GM12875 (cell line): ENCODE results near the gene PDLIM7.

Experiments used
- H3K4me3 ChIP-seq: one replicate; pipeline ENCODE4 v1.5.1; 2011; ENCODE audit warnings: low read depth, low read length, control low read depth
- TF ChIP-seq, protein P1 (sequence below): IDR thresholded peaks from 2 replicates; pipeline ENCODE4 v1.5.1; 2011; ENCODE audit warnings: low read depth, mild to moderate bottlenecking, control low read depth, inconsistent platforms, low read length, moderate library complexity, borderline replicate concordance; ENCODE audit not compliant: insufficient read depth

Gene PDLIM7

DNA sequence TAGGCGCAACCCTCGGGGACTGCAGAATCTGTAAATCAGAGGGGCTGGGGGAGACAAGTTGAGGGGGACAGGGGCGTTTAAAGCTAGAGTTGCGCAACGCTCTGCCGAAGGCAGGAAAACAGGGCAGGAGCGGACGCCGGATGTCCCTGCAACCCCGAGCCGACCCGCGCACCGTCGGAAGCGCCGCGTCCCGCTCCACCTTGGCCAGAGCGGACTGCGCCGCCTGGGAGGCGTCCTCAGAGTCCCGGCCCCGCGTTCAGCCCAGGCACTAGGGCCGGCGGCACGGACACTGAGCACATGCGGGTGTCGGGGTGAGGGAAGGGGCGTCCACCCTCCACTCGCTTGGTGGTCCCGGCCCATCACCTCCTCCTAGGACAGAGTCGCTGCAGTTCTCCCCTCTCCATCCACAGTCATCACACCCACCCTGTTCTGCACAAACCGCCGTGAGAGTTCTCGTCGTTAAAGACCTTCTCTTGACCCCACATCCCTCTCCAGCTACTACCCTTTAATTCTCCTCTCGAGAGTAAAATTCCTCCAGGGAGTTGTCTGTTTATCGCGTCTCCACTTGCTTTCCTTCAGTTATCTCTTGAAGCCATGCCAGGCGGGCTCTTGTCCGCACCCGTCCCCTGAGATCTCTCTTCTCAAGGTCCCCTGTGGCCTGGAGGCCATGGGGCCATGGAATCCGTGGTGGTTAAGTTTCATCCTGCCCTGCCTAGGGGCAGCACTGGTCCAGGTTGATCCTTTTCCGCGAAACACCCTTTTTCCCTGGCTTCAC is 796 bp upstream of the PDLIM7 start:
- H3K4me3 ChIP-seq, result peak overlapping the region; percentile 70
- TF ChIP-seq, protein P1, sequence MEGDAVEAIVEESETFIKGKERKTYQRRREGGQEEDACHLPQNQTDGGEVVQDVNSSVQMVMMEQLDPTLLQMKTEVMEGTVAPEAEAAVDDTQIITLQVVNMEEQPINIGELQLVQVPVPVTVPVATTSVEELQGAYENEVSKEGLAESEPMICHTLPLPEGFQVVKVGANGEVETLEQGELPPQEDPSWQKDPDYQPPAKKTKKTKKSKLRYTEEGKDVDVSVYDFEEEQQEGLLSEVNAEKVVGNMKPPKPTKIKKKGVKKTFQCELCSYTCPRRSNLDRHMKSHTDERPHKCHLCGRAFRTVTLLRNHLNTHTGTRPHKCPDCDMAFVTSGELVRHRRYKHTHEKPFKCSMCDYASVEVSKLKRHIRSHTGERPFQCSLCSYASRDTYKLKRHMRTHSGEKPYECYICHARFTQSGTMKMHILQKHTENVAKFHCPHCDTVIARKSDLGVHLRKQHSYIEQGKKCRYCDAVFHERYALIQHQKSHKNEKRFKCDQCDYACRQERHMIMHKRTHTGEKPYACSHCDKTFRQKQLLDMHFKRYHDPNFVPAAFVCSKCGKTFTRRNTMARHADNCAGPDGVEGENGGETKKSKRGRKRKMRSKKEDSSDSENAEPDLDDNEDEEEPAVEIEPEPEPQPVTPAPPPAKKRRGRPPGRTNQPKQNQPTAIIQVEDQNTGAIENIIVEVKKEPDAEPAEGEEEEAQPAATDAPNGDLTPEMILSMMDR, result no peak

DNA sequence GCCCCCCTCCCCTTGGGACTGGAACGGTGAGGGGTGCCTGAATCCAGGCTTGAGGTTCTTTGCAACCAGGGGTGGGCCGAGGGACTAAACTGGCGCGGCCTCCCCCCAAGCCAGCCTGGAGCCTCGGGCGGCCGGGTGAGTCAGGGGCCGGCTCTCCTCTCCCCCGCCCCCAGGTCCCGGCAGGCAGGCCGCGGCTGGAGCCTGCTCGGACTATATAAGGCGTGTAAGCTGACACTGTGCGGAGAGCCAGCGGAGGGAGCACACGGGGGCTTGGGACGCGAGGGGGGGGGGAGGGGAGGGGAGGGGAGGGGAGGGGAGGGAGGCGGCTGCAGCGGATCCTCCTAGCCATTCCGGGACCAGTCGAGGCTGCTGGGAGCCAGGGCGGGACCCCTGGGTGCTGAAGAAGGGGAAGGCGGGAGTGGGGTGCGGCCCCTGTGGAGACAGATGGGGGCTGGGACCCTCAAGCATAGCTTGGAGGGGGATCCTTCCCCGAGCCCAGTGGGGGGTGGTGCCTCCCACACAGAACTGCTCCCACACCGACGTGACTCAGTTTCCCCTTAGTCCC is 595 bp downstream of the PDLIM7 start:
- TF ChIP-seq, protein P1, result no peak
- peak overlapping the region; percentile 70 for H3K4me3 ChIP-seq

DNA sequence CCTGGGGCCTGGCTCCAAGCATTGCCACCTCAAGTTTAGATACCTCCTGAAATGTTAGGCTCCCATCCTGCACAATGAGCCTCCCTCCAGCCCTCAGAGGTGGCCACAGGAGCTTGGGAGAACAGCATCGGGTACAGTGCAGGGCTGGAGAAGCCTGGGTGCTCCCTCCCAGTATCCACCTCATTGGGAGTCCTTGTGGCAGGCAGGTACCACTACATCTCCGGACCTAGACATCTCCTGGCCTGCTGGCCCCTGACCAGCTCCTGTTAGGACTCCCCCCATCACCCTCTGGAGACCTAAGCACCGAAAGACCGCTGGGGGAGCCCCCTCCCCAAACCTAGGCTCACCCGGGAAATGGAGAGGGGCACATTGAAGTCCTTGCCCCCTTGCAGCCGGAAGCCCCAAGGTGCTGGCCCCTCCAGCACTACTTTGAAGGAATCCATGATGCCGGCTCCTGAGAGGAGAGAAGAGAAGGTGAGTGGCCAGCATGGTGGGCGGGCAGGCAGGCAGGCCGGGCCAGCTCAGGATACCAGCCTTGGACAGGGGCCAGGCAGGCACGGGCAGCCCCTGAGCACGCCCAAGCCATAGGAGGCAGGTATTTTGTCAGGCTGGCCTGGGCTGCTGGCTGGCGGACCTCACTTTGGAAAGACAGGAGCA is 1.2 kb downstream of the PDLIM7 start:
- TF ChIP-seq, protein P1, result peak; percentile 45; the same call in 1 of the 2 replicates
- peak overlapping the region; percentile 70 for H3K4me3 ChIP-seq

DNA sequence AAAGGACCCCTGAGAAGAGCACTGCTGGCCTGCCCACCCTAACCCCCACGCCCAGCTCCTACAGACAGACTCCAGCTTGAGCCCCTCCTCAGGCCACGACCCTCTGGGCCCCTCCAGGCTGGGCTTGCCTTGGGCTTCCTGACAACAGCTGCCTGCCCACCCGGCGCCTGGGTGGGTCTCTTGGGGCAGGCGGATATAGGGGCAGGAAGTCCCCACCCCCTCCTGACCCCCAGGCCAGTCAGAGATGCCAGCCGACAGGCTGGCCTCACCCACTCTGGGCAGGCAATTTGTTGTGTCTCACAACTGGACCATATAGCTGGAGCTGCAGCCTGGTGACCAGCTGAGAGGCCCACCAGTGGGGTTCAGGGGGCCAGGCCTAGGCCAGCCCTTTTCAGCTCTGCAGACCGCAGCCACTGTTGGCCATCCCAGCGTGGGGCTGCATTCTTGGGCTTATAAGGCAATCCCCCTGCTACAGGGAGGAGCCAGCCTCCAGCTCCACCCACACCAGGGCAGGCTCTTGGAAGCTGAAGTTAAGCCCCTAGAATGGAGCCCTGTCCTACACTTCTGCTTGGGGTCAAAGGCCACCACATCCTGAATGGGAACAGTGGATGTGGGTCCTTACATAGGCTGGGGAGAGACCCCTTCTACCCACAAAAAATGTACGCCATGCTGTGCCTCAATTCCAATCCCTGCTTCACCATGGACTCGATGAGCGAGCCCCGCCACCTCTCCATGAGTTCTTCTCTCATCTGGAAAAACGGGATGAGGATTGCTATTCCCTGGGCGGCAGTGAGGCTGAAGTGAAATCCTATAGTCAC is 2.0 kb downstream of the PDLIM7 start:
- H3K4me3 ChIP-seq, result no peak overlapping the region
- TF ChIP-seq, protein P1, result no peak

DNA sequence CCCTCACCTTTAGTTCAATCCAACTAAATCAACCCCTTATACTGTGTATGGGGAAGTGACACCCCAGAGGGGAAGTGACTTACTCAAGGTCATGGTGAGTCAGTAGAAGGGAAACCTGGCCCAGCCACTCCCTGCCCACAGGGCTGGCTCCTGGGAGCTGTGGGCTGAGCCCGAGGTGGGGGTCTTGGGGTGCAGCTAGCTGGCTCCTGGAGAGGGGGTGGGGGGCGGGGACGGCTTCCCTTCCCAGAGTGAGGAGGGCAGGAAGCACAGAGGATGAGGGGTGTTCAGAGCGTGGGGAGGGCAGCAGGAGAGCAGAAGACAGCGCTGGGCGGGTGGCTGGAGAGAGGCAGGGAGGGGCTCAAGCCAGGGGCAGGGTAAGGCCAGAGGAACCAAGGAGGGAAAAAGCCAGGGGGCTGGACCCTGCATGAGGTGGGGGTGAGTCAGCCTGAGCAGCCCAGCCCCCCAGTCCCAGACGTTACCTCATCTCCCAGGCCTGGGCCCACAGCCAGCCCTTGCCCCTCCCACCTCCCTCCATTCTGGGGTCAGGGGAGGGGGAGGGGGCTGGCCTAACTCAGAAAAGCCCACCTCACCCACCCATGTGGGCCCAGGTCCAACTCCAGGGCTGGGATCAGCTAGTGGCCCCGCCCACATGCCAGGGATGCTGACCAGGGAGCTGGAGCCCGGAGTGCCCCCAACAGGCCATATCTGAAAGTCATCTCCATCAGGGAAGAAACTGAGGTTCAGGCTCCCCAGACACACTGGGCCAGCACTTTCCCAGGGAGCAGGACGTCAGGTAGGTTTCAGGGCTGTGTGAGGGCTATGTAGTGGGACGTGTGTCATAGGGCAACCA is 2.8 kb downstream of the PDLIM7 start:
- TF ChIP-seq, protein P1, result no peak
- no peak overlapping the region for H3K4me3 ChIP-seq

DNA sequence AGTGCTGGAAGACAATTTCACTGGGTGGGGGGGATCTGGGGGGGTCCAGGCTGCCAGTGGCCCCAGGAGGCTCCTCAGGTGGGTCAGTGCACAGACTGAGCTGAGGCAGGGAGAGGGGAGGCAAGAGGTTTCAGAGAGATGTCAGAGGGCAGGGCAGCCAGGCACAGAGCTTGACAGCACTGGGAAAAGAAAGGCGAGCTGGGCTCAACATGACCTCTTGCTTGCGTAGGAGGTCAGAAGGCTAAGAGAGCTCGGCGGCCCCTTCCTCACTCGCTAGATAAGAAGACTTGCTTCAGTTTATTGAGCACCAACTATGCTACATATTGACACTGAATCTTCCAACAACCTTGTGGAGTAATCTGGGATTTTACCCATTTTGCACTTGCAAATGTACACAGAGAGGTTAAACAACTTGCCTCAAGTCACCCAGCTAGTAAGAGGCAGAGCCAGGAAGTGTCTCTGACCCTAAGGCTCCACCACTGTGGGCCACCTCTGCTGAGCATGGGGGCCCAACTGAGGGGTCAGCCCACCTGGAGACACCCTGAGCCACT is 3.5 kb downstream of the PDLIM7 start:
- H3K4me3 ChIP-seq, result no peak overlapping the region
- TF ChIP-seq, protein P1, result no peak
